CD4-positive, alpha-beta T cell treated with Interleukin-12 subunit alpha and Interleukin-12 subunit beta, for 1 hour (primary cell): Measurements from ENCODE around the gene UTP11.

ENCODE experiments used
- DNase-seq: peaks from one replicate; pipeline ENCODE4 v3.0.0-alpha.2; 2020

Gene UTP11

GRCh38 chr1:38046884-38047602 lies 34.5 kb downstream of the UTP11 start:
- DNase-seq, result peak; percentile 86

DNA sequence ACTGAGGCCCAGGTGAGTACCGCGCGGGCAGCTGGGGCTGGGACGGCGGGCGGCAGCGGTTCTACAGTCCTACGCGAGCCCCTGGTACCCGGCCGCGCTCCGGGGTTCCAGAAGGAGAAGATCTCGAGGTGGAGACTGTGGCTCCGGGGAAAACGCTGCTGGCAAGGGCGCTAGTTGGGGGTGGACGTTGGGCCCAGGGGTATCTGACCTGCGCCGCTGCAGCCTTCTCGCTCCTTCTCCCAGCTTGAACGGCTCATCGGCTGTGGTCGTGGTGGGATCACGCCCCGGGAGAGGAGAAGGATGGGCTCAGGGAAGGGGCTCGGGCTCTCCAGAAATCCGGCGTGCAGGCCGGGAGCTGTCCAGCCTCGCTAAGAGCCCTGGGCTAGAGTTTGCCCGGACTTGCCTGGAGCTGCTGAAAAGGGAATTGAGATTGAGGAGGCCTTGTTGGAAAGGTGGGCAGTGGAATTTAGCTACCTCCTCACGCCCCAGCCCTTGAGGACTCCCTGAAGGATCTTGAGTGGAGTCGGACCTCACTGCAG lies 35.1 kb downstream of the UTP11 start:
- DNase-seq, result no peak

DNA sequence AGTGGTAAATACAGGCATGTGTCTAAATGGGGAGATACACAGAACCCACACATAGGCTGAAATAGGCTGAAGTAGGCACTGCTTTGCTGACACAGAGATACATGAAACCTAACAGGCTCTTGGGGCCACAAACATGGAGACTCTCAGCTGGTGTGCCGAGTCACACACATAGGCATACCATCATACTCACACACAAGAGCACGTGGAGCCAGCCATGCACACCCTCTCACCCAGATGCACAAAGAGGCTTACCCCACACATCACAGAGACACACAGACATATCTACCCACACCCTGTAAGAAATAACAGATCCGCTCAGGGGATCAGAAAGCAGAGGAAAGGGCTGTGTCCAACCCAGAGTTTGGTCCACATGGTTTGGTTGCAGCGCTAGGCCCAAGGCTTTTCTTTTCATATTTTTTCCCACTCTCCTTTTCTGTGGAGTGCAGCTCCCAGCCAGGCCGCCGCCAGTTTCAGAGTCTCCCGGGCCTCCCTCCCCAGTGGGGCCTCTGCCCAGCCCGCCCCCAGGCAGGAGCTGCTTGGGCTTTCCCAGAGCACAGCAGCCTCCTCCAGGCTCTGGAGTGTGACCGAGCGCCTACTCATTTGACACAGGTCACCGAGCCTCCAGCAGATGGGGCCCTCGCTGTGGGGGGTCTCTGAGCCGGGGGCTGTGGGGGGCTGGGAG lies 38.0 kb downstream of the UTP11 start:
- DNase-seq, result no peak

GRCh38 chr1:38051079-38051543 lies 38.6 kb downstream of the UTP11 start:
- DNase-seq, result no peak

- DNase-seq, result no peak
Measured at GRCh38 chr1:38052750-38053415, 40.3 kb downstream of the UTP11 start.

DNA sequence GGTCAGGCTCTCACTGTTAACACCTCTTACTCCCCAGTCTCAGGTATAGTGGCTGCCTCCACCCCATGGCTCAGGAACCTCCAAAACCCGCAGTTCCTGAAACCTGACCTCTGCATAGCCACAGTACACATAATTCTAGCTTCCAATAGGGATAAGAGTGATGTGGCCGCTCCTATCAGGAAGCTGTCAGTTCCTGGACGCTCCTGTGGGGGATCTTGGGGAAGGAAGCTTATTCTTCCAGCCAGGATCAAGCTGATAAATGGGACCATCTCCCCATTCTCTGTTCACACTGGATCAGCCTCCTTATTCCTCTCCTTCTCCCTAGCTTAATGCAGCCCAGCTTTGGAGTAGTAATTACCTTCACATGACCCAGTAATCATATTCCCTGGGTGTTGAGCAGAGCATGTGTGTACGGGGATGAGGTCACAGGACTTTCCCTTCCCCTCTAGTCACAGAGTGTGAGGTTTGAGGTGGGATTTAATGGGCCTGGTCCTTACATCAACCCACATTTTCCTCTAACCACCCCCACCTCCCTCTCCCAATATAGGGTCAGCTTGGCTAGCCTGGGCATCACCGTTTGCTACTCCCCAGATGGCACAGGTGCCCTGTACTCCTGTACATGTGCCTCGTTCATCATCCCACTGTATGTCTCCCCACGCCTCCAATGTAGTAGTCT lies 41.0 kb downstream of the UTP11 start:
- DNase-seq, result no peak

DNA sequence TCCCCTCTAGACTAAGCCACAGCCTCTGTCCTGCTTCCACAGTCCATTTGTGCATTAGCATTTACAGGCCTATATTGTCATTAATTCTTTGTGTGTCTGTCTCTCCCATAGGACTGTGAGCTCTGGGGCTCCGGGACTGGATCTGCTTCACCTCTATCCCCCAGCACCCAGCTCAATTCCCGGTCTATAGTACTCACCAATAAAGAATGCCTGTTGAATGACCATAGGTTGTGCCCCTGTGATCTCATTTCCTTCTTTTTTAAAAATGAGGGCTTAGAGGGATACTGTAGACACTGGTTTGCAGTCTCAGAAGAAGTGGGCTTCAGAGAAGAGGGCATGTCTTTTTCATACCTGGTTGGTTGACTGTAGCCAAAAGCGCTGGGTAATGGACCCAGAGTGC lies 42.9 kb downstream of the UTP11 start:
- DNase-seq, result no peak

- no peak for DNase-seq
Measured at GRCh38 chr1:38055965-38056364, 43.4 kb downstream of the UTP11 start.

- no peak for DNase-seq
Measured at GRCh38 chr1:38059635-38060250, 47.2 kb downstream of the UTP11 start.

DNA sequence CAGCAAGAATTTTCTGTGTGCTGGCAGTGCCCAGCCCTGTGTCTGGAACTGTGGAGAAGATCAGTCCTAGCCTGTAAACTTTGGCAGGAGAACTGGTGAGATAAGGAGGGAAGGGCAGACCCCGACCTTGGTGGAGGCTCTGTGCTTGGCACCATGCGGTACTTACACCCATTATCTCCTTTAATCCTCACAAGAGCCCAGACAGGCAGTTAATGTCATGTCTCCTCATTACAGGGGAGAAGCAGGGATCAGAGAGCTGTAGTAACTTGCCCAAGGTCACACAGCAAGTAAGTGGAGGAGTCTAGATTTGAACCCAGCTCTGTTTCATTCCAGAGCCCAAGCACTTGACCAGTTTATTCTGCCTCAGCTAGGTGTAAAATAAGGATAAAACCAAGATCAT lies 48.0 kb downstream of the UTP11 start:
- DNase-seq, result no peak

DNA sequence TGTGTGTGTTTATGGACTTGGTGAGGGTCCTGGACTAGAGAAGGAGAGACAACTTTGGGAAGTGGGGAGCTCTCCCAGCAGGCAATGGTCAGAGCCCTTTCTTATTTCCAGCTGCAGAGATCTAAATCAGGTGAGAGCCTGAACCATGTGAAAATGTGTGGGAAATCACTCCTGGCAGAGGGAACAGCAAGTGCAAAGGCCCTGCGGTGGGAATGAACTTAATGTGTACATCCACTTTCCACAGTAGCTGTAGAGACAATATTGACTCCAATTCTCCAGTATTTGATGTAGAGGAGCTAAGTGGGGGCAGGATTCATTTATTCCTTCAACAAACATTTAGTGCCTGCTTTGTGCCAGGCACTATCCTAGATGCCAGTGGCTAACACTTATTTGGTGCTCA lies 48.8 kb downstream of the UTP11 start:
- no peak for DNase-seq

DNA sequence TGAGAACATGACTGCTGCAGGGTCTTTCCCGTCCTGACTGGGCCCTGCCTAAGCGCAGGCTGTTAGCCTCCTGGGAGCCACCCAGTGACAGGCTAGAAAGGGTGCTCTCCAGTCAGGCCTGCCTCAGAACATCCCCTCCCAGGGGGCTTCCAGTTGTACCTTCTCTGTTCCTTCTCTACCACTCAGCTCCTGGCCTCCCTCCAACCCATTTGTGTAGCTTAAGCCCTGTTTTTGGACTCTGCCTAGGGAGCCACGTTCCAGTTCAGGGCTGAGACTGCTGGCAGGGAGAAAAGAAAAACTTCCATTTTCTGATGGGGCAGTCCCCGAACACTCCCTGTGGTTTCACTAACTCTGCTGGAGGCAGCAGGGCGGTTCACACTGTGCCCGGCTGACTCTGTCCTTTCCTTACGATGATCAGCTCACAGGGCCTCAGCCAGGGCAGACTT lies 49.4 kb downstream of the UTP11 start:
- DNase-seq, result no peak

DNA sequence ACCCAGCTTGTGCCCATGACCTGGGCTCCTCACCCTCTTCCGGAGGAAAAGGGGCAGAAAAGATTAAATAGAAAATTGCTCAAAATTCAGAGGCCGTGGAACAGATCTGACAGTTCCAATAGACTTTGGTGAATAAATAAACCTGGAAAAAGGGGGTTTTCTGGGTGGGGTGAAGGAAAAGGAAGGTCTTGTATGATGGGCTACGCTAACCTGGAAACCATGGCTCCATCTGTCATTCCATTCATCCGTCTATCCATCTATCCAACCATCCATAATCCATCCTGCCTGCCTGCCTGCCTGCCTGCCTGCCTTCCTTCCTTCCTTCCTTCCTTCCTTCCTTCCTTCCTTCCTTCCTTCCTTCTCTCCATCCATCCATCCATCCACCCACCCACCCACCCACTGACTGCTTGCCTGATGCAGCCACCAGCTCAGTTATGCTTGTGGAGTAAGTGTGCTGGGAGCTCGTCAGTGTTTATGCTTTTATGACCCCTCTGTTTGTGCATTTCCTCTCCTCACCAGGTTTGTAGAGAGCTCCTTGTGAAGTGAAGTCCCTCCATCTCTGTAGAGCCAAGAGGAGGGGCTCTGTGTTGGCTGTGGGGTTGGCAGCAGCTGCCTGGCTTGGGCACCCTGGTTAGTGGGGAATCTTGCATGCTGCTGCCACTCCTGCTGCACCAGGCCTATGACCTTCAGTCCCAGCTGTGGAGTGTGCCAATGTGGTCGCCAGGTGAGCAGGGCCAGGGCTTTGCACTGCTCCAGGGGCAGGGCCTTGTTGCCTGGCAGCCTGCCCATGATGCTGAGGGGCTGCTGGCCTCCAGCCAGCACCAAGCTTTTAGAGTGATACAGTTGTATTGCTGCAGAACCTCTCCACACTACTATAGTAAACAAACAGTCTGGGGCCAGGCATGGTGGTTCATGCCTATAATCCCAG lies 50.1 kb downstream of the UTP11 start:
- DNase-seq, result no peak

DNA sequence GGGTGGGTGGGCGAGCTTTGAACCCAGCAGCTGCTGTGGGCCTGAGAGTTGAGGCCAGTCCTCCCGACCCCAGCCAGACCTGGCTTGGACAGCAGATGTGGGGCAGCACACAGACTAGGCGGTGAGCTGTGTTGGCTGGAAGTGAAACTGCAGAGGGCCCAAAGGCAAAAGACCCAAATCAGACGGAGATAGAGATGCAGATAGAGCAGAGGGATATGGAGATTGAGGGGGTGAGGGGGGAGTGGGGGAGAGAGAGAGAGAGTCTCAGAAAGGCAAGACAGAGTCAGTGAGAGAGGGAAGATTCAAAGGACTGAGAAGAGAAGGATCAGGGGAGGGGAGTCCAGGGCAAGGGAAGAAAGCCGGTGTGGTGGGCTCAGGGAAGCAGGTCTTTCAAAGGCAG lies 51.1 kb downstream of the UTP11 start:
- DNase-seq, result no peak

DNA sequence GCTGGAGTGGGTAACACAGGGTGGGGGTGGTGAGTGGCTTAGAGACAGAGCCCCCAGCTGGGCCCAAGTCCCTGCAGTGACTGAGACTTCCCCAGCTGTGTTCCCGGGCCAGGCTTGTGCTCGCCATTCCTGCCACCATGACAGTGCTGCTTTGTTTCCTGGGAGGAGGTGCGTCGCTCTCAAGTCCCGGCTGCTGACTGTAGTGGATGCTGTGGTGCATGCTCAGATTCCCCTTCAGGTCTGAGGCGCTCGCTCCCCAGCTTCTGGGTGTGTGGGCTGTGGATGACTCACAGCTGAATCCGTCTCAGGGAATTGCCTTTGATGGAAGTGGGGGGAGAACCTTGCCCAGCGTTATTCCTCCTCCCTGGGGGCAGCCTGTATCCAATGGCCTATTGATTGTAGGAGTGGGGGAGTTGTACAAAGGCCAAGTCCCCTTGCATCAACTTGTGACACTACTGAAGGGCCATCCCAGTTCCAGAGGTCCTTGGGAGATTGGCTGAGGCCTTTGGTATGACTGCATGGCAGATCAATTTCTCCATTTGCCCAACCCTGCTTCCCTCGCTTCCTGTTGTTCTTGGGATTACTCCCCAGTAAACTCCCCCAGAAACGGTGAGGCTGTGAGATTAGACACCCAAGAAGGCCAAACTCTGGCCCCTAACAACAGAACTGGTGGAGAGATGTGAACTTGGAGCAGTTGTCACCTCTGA lies 51.8 kb downstream of the UTP11 start:
- no peak for DNase-seq

- DNase-seq, result no peak
Measured at GRCh38 chr1:38068220-38068979, 55.9 kb downstream of the UTP11 start.

DNA sequence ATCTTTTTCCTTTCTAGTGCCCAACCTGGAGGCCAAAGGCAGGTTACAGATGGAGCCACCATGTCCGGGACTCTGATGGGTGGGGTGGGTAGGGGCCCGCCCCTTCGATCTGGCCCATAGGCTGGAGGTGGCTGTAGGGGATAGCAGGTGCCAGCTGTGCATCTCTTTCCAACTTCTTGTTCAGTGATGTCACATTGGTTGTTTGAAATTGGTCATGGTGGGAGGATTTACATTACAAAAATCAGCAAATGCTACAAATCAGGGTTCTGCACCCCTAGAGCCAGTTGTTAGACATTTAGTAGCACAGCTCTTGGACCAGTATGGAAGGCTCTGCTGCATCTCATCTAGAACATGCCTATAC lies 56.4 kb downstream of the UTP11 start:
- no peak for DNase-seq

DNA sequence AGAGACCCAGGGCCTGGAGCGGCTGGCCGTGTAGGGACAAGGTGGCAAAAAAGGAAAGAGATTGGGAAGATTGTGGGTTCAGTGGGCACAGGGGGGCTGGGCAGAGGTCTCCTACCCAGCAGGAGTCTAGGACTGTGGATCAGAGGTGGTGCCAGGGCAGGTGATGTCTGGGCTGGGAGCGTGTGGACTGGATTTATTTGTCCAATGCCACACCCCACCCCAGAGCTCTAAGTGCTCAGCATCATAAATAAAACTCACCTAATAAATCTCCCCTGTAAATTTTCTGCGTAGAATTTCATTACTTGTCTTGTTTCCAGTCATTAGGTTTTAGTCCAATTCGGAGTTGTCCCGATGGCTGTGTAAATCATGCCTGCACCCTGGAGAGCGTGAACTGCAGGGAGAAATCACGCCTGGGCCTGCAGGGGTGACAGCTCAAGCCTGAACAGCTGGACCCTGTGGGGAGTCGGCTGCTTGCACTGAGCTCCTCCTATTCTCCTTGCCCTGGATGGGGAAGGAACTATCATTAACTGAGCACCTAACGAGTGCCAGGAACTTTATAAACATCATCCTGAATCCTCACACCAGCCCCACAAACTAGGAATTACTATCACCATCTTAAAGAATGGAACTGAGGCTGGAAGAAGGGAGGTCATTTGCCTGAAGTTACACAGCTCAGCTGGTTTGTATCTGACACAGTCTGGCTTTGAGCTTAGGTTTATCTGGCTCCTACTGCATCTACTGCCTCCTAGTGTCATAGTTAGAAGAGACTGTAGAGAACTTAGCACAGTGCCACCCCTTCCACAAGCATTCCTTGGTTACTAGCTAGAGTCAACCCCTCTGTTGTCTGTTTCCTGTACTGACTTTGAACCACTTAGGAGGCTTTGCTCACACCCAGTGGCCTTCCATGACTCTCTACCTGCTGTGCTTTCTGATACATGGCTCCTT lies 59.0 kb downstream of the UTP11 start:
- peak; percentile 16 for DNase-seq

GRCh38 chr1:38072858-38073257 lies 60.3 kb downstream of the UTP11 start:
- no peak for DNase-seq
